ENCODE data around the gene OR52W1. TPM values are rescaled to one million over a fixed set of nuclear protein-coding genes. Genes with fewer than 3 reads are reported as not detected.
A peak's percentile ranks its signal among the peaks of the same experiment; 100 is the strongest.

Gene OR52W1
- total and polyA plus RNA-seq, 12 donors = not detected

- Histone ChIP-seq H3K27ac (no peak overlapping the region), H3K4me1 (replicated peaks in 1 of 2) (peaks cover 0 to 11% of the 10 kb centered on the region in 2 donors), H3K4me3 (no peak overlapping the region), H3K9me3 (replicated peaks in 1 of 3) (no peaks in the 10 kb centered on the region), H3K27me3 (no peaks in the 10 kb centered on the region), H3K36me3 (replicated peaks in 1 of 2) (peaks cover 0 to 48% of the 10 kb centered on the region in 2 donors)
- intact Hi-C loops (cut with DNase I) = no loop called here
- no peak for DNase-seq
- TF ChIP-seq CTCF (IDR thresholded peaks at IDR 0.05) (no peak), POLR2A (IDR thresholded peaks at IDR 0.05) (no peak)
- 94 to 100% (median 97%) methylated on average over 3 of the region's 3 CpGs for WGBS, 4 donors
Observed at GRCh38 chr11:6224421-6224820, 25.4 kb downstream of the OR52W1 start.

- no peak for DNase-seq
- Histone ChIP-seq H3K4me3 (no peak overlapping the region), H3K36me3 (replicated peaks in 1 of 2) (peaks cover 0 to 42% of the 10 kb centered on the region in 2 donors), H3K9me3 (replicated peaks in 1 of 3) (no peaks in the 10 kb centered on the region), H3K27ac (peak overlapping the region in 1 of 5 donors; percentile 4), H3K27me3 (no peaks in the 10 kb centered on the region), H3K4me1 (replicated peaks in 1 of 2) (peaks cover 0 to 12% of the 10 kb centered on the region in 2 donors)
- WGBS, 4 donors = 60 to 71% (median 67%) methylated on average over 1 of the region's 1 CpG
- TF ChIP-seq POLR2A (IDR thresholded peaks at IDR 0.05) (no peak), CTCF (IDR thresholded peaks at IDR 0.05) (no peak)
- intact Hi-C loops (cut with DNase I) = no loop called here
Observed at GRCh38 chr11:6225024-6225423, 26.0 kb downstream of the OR52W1 start.

- Histone ChIP-seq H3K4me3 (no peak overlapping the region), H3K27me3 (no peaks in the 10 kb centered on the region), H3K36me3 (replicated peaks in 1 of 2) (peaks cover 0 to 34% of the 10 kb centered on the region in 2 donors), H3K9me3 (replicated peaks in 1 of 3) (no peaks in the 10 kb centered on the region), H3K4me1 (replicated peaks in 1 of 2) (peaks cover 0 to 18% of the 10 kb centered on the region in 2 donors), H3K27ac (peak overlapping the region in 1 of 5 donors; percentile 19)
- intact Hi-C loops (cut with DNase I) = no loop called here
- peak in 2 of 7 donors; percentile 27 to 39 for DNase-seq
- TF ChIP-seq POLR2A (IDR thresholded peaks at IDR 0.05) (no peak), CTCF (IDR thresholded peaks at IDR 0.05) (no peak)
- 49 to 55% (median 53%) methylated on average over 2 of the region's 2 CpGs for WGBS, 4 donors
Observed at GRCh38 chr11:6225896-6226295, 26.9 kb downstream of the OR52W1 start.

- H3K36me3 ChIP-seq (replicated peaks in 1 of 2) = peaks cover 0 to 8% of the 10 kb centered on the region in 2 donors
- DNase-seq = no peak
- H3K27me3 ChIP-seq = no peaks in the 10 kb centered on the region
- H3K27ac ChIP-seq = no peak overlapping the region
- H3K4me3 ChIP-seq = no peak overlapping the region
- peaks cover 0 to 30% of the 10 kb centered on the region in 2 donors for H3K4me1 ChIP-seq (replicated peaks in 1 of 2)
- TF ChIP-seq POLR2A (IDR thresholded peaks at IDR 0.05) = no peak
- WGBS, 4 donors = 59 to 87% (median 70%) methylated on average over 3 of the region's 3 CpGs
- H3K9me3 ChIP-seq (replicated peaks in 1 of 3) = no peaks in the 10 kb centered on the region
- intact Hi-C loops (cut with DNase I) = no loop called here
Observed at GRCh38 chr11:6228520-6228919, 29.5 kb downstream of the OR52W1 start.

GRCh38 chr11:6229911-6230310 lies 30.9 kb downstream of the OR52W1 start:
- no peak overlapping the region for H3K4me3 ChIP-seq
- TF ChIP-seq POLR2A (IDR thresholded peaks at IDR 0.05) (no peak), CTCF (IDR thresholded peaks at IDR 0.05) (no peak)
- no peaks in the 10 kb centered on the region for H3K27me3 ChIP-seq
- WGBS, 4 donors = 53 to 72% (median 58%) methylated on average over 2 of the region's 2 CpGs
- no peaks in the 10 kb centered on the region for H3K36me3 ChIP-seq (replicated peaks in 1 of 2)
- H3K4me1 ChIP-seq (replicated peaks in 1 of 2) = peaks cover 0 to 35% of the 10 kb centered on the region in 2 donors
- no peak for DNase-seq
- no peaks in the 10 kb centered on the region for H3K9me3 ChIP-seq (replicated peaks in 1 of 3)
- H3K27ac ChIP-seq = no peak overlapping the region
- intact Hi-C loops (cut with DNase I) = no loop called here

Measured in adrenal gland (tissue), 12 donors.